ENCODE measurements around the gene LIPC. TPM values are rescaled to one million over a fixed set of nuclear protein-coding genes. Genes with fewer than 3 reads are reported as not detected.

LIPC gene
- total and polyA plus RNA-seq, 9 of the 15 experiments (the other 6 are each of a cell fraction or from before 2014, with no cell fraction given): 0.07 to 0.41 (median 0.11) TPM; not detected in 2

GRCh38 chr15:58546635-58547627, 115.1 kb downstream of the LIPC start (continued):
- TF ChIP-seq SFPQ (IDR thresholded peaks at IDR 0.05; ENCODE audit: low read depth, low read length) (no peak), DIDO1 (tag; IDR thresholded peaks at IDR 0.05; ENCODE audit: low read depth) (no peak), POLR2G (IDR thresholded peaks at IDR 0.05; ENCODE audit: low read depth, low read length) (no peak), CREB3L1 (IDR thresholded peaks at IDR 0.05; ENCODE audit: borderline replicate concordance, low read depth) (no peak), XRCC4 (IDR thresholded peaks at IDR 0.05; ENCODE audit: extremely low read depth, insufficient read depth, insufficient read length) (no peak), ZNF23 (CRISPR knock-in tag; IDR thresholded peaks at IDR 0.05) (no peak), NCOA1 (IDR thresholded peaks at IDR 0.05; ENCODE audit: low read depth) (peak; percentile 45; the same call in 1 of the 2 replicates), TFAP4 (CRISPR knock-in tag; IDR thresholded peaks at IDR 0.05; ENCODE audit: borderline replicate concordance) (peak; percentile 85), PHF8 (IDR thresholded peaks at IDR 0.05; ENCODE audit: borderline replicate concordance, low read length) (no peak), SMARCA4 (IDR thresholded peaks at IDR 0.05) (peak; percentile 91), CHAMP1 (IDR thresholded peaks at IDR 0.05) (no peak), HSF4 (CRISPR knock-in tag; IDR thresholded peaks at IDR 0.05; ENCODE audit: borderline replicate concordance) (0 out of 2 replicates have a peak, but pooled peaks have one; percentile 10), ZBTB9 (CRISPR knock-in tag; IDR thresholded peaks at IDR 0.05) (no peak), MLX (CRISPR knock-in tag; conservative IDR thresholded peaks at IDR 0.05) (no peak), TARDBP (IDR thresholded peaks at IDR 0.05) (no peak)
